SHP77 (cell line): ENCODE results near the gene TNFAIP1.
A peak's percentile ranks its signal among the peaks of the same experiment; 100 is the strongest.

Experiments used
- DNase-seq, 2 experiments: peaks; one replicate each; lab custom pipeline; 2025; lab: John Stamatoyannopoulos, UW

TNFAIP1 gene

DNA sequence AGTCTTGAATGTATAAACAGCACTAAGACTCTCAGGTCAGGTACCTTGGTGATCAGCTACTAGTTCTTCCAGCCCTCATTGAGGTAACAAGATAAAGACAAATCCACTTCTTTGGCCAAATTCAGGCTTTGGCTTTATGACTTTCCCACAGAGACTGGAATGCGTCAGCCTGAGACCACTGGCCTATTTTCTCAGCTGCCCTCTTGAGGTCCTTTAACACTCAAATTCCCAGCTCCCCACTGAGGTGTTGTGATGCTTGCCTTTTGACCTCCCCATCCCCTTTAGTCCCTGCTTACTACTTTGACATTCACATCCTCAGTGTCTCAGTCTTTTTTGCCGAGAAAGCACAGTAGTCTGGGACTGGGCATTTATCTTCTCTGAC lies 10.6 kb downstream of the TNFAIP1 start:
- DNase-seq: no peak

DNA sequence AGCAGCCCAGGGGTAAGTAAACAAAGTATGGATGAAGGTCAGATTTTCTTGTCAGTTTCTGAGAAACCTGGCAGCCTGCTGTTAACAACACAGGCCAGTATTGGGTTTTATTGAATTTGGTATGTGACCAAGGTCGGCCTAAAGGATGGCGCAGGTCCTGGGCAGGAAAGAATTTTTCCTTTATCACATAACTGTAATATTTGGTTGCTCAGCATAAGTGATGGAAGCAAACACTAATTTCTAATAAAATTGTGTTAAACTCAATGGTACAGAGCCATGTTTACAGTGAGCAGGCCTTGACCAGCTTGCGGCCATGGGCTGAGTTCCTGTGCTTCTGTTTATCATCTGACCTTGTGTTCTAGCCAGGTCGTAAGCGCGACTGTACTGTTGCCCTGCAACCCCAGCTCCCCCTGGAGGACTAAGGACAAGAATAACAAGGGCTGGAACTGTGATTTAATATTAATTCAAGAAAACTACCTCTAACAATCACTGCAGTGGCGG lies 11.2 kb downstream of the TNFAIP1 start:
- no peak for DNase-seq

DNA sequence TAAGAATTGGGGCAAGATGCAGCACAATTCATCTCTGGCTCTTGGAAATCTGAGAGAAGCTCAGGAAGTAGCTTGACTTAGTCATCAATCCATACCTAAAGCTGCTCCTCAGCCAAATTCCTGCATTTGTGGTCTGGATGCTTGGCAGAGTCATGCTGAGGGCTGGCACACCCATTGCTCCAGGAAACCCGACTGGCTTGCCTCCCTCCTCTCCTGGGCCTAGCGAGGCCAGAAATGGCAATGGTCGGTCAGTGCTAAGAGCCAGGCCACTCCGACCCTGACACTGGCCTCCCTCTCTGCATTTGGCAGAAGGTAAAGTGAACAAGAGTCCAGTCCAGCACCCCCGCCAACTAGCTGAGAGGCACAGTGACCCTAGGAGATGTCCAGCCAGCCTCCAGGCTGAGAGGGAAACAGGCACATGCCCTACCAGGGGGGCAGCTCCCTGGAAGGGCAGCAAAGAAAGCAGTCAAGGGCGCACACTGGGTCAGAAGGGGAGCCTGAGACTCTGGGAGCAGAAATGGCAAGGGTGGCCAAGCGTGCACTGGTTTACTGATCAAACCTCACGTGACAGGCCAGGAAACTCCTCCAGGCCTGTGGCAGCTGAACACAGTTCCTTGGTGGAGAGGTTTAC lies 11.8 kb downstream of the TNFAIP1 start:
- DNase-seq: no peak

DNA sequence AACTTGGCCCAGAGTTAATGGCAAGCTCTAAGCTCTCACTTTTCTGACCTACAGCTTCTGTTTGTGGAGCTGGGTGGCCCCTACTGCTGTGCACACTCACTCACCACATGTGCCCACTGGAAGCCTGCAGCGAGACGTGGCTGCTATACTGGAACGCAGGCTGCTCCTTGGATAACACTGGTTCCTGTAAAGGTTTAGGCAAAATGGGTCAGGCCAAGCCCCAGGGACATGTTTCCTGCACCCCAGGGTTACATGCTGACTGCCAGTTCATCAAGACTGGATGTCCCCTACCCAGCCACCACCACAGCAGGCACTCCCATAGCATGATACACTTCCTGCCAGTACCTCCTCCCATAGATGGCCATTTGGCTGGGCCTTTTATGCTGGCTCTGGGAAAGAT lies 13.4 kb downstream of the TNFAIP1 start:
- DNase-seq: no peak

DNA sequence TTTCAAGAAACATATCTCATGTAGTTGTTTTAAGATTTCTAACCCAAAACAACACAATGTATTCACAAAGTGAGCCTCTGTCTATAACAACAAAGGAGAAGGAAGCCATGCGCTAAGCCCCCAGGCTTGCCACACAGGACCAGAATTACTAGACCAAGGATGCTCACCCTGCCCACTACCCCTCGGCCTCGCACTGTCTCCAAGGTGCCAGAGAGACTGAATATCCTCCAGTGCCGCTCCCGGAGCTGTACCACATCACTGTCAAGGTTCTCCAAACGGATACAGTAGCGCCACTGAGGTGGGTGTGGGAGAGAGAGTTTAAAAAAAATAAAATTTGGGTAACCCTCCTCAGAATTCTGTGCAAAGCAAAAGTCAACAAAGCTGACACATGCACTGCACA lies 14.7 kb downstream of the TNFAIP1 start:
- no peak for DNase-seq

- peak; percentile 87 to 89 for DNase-seq
These were observed 21.7 kb downstream of the TNFAIP1 start, which contains the start of gene POLDIP2 for GRCh38 chr17:28357061-28357900. TSS of gene POLDIP2 (minus strand) at chr17:28357527. CDS start at chr17:28357448, 79 bp downstream.

DNA sequence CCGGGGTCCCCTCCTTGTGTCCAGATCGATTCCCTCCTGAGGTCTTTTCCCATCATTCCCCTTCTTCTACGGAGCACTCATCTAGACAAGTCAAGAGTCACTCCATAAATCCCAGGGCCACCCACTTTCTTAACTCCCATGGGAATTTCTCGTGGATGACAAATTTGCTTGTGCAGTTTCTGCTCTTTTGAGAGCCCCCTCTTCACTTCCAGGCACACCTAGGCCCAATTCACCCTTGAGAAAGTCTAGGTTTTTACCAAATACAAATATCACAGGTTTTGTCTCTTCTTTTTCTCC lies 22.3 kb downstream of the TNFAIP1 start:
- no peak for DNase-seq

DNA sequence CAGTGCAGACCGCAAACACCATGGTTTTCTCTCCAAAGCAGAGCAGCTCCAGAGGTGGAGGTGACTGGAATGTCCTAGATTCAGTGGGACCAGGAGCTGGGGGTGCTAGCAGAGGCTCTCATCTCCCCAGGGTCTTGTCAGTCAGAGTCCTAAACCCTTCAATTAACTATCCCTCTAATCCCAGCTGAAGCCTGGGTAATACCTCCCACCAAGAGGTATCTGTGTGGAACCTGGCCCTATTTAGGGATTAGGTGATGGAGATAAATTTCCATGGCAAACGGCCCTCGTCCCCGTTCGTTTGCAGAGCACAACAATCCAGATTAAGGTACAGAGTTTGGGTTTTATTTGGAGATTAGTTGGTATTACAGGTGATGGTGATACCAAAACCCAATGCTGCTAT lies 27.6 kb downstream of the TNFAIP1 start:
- no peak for DNase-seq

DNA sequence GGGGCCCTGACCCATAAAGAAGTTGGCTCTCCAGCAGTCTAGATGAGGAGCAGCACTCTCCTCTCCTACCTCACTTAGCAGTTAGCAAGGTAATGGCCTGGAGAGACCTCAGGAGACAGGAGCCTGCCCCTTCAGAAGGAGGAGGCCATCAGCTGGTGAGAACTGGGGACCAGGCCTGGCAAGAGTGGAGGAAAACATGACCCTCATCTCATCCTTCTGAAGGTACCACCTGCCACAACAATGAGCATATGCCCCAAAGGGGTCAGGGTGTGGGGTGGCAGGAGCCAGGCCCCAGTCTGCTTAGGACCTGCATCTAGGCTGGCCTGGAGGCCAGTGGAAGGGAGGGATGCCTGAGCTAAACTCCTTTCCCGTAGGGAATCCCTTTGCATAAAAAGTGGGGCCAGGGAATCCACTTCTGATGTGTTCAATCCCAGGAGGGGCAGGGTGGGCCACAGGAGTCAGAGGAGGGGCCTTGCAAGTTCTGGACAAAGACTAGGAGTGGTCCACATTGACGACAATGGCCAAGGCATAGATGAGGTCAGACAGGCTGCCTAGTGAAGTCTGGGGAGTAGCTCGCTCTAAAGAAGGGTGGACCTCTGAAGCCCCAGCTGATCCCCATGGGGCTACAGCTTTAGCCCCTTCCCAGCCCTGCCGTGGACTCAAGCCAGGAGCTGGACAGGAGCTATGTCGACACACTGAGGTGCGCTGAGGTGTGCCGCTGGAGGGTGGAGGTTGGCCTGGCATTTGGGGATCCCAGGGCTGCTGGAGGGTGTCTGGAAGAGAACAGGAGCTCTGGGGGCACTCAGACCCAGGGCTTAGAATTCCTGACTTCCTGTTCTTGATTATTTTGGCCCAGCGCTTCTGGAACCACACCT lies 28.5 kb downstream of the TNFAIP1 start:
- DNase-seq: no peak

DNA sequence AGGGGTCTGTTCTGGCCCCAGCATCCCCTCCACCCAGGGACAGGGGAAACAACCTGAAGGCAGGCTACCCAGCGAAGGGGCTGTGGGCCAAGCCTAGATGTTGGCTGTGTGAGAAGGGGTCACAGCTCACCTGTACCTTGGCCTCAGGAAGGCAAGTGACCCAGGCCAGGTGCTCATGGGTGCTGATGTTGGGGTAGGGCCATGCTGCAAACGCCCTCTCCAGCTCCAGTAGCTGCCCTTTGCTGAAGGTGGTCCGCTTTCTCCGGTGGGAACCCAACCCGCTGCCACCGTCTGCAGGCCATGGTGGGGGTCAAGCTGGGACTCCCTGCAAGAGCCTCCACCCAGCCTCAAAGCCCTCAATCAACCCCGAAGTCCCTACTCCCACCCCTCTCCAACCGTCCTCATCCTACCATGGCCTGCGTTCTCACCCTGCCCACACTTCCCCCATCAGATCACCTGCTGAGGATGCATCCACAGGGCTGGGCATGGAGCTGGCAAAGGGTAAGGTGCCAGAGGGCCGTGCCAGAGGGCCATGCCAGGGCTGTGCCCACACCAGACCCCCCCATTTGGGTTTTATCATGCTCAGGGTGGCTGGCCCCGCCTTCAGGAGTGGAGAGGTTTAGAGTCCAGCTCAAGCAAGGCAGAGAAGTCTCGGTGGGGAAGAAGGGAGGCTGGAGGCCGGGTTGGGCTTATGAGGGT lies 29.3 kb downstream of the TNFAIP1 start, which contains the start of gene SEBOX:
Gene SEBOX, minus strand, starts transcription at position 535 of the 699 bp plus-strand sequence. Its CDS starts 48 bp downstream, at position 487.
- no peak for DNase-seq

- DNase-seq: no peak
These were observed 29.9 kb downstream of the TNFAIP1 start for GRCh38 chr17:28365487-28365886.

DNA sequence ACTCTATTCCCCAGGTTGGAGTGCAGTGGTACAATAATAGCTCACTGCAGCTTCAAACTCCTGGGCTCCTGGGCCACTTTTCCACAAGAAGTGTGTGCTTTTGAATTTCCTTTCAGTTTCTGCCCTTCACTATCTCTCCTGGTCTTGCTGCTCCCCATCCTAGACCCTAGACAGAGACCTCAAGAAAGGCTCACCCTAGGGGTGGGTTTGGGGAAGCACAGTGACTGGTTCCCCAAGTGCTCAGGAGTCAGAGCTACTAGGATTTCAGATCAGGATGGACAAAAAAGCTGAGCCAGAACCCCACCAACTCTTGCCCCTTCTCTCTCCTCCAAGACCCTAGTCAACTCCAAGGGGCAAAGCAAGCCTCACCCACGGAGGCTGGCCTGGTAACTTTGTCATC lies 31.0 kb downstream of the TNFAIP1 start:
- no peak for DNase-seq

DNA sequence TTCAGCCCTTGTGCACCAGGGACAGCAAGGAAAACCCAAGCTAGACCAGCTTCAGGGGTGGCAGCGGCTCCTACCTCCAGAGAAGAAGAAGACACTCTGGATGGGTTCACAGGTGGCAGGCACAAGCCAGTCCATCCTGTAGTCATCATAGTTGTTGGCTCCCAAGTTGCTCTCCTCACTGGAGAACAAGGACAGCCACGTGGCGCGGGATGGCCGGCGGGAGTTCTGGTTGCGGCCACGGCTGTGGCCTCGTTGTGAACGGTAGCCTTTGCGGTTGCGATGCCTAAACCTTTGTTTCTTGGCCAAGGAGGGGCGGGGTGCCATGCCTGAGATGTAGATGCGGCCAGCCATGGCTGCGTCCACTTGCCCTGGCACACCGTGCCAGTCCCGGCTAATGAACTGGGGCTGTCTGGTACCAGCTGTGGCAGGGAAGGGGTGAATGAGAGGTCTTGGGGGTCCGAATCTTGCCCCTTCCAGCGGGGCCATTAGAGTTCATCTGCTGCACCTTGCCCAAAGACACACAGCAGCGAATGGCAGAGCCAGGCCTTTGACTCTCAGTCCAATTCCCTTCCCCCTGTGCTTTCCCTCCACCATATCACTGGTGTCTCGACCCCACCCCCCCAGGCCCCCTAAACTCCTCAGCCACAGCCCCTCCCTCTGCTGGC lies 32.2 kb downstream of the TNFAIP1 start:
- DNase-seq: no peak

DNA sequence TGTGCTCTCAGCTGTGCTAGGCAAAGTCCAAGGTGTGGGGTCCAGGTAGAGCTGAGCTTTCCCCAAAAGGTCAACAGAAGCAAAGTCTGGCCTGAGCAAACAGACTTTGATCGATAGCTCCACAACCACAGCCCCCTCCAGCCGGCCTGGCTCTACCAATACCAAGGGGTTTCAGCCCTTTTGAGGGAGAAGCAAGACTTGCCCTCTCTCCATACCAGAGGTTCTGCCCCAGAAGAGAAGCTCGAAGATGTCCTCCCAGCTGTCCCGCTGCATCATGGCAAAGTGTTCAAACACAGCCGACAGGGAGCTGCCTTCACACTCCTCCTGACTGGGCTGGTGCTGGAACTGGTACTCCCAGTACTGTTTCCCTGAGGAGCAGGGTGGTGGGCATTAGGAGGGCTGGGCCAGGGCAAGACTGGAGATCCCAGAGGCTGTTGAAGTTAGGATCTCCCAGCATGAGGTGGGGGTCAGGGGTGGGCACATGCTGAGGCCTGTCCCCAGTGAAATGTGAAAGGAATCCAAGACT lies 32.8 kb downstream of the TNFAIP1 start:
- no peak for DNase-seq

GRCh38 chr17:28368915-28369683 lies 33.5 kb downstream of the TNFAIP1 start:
- no peak for DNase-seq

DNA sequence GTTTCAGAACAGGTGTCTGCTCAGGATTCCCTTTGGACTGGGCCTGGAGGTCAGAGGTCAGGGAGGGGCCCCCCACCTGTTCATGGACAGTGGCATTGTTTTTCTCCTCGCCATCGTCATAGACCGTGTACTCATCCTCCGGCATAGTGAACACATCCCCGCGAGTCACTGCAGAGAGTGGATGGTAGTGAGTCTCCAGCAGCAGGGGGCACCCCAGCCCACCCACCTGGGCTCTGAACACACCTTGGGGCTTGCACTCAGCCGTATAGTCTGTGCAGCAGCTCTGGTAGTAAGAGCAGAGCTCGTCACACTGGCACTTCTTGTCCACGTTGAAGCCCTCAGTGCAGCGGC lies 34.1 kb downstream of the TNFAIP1 start:
- DNase-seq: no peak

GRCh38 chr17:28370035-28370743 lies 34.6 kb downstream of the TNFAIP1 start, which contains the start of gene VTN:
TSS of gene VTN (minus strand) at chr17:28370307. CDS start at chr17:28370203, 104 bp downstream.
- DNase-seq: peak in 1 of 2 experiments; percentile 38

GRCh38 chr17:28370744-28371103 lies 35.2 kb downstream of the TNFAIP1 start:
- no peak for DNase-seq
